HCT116 (cell line): Measurements from ENCODE around the gene NOTUM. TPM values are rescaled to one million over a fixed set of nuclear protein-coding genes. Genes with fewer than 3 reads are reported as not detected.

ENCODE experiments used
- ATAC-seq: fragments of 200-7000 bp; cut with Tn5 transposase; 2 replicates; pipeline ENCODE4 v1.9.1; 2020; ENCODE audit warnings: mild to moderate bottlenecking, moderate library complexity
- BruUV-seq: library from RNA; stranded (reverse); fragments of 400-500 nt; replicated peaks from 2 replicates; lab custom pipeline; 2021; lab: Mats Ljungman, UMichigan
- CTCF ChIA-PET: fragments of 300-600 bp; sonication (Branson Sonifier 250); formaldehyde crosslinking; loops from one replicate; lab custom pipeline; 2021; ENCODE audit warnings: antibody characterized with exemption; lab: Charles Lee
- POLR2A ChIA-PET: fragments of 300-600, 350-600 bp; sonication (Branson Sonifier 250); formaldehyde crosslinking; loops from one replicate; lab custom pipeline; 2021; ENCODE audit warnings: antibody characterized with exemption; lab: Charles Lee
- RAD21 ChIA-PET, 2 experiments: fragments of 300-600 bp; sonication (Branson Sonifier 250); formaldehyde crosslinking; loops; one replicate each; lab custom pipeline; 2023; ENCODE audit warnings: low total read pairs in 2 of 2; ENCODE audit not compliant: uncharacterized antibody in 2 of 2, unreplicated experiment in 2 of 2, low non-redundant PET in 1 of 2; lab: Charles Lee
- DNase-seq: peaks from one replicate; pipeline ENCODE4 v3.0.0-alpha.2; 2010; ENCODE audit warnings: low read depth, low spot score
- H2AFZ ChIP-seq: fragments of 200-600 bp; shearing (Covaris generic), sonication (generic); 2 replicates; pipeline ENCODE4 v1.6.1; 2017; ENCODE audit warnings: low read depth, mixed run types, mixed read lengths, antibody characterized with exemption, low read length; ENCODE audit not compliant: poor library complexity, severe bottlenecking
- H3K27ac ChIP-seq: 2 replicates; pipeline ENCODE4 v1.5.1; 2012; ENCODE audit warnings: low read depth, low read length
- H3K27me3 ChIP-seq: fragments of 200-600 bp; sonication (generic); 2 replicates; pipeline ENCODE4 v1.6.1; 2016; ENCODE audit warnings: mixed run types, low read length, mixed read lengths; ENCODE audit not compliant: insufficient read depth
- H3K36me3 ChIP-seq, 2 experiments: fragments of 200-500 bp in 1 of 2; fragments of 200-600 bp in 1 of 2; sonication (Bioruptor generic) in 1 of 2; sonication (generic) in 1 of 2; 2 replicates each; pipeline versions ENCODE4 v1.5.1 to v1.6.1; 2014 to 2016; ENCODE audit warnings: low read length in 2 of 2, inconsistent platforms in 1 of 2, mixed read lengths in 1 of 2, mixed run types in 1 of 2; ENCODE audit not compliant: insufficient read depth in 2 of 2, control insufficient read depth in 1 of 2
- H3K4me1 ChIP-seq, 2 experiments: fragments of 200-600 bp in 1 of 2; sonication (generic) in 1 of 2; 2 replicates each; pipeline versions ENCODE4 v1.5.1 to v1.6.1; 2012 to 2017; ENCODE audit warnings: low read length in 2 of 2, inconsistent platforms in 1 of 2, mild to moderate bottlenecking in 1 of 2, mixed read lengths in 1 of 2, mixed run types in 1 of 2, moderate library complexity in 1 of 2; ENCODE audit not compliant: insufficient read depth in 2 of 2, control insufficient read depth in 1 of 2
- H3K4me2 ChIP-seq: fragments of 200-600 bp; sonication (generic); 2 replicates; pipeline ENCODE4 v1.6.1; 2017; ENCODE audit warnings: mixed run types, low read length, mixed read lengths
- H3K4me3 ChIP-seq, 2 experiments: fragments of 200-600 bp in 1 of 2; sonication (generic) in 1 of 2; replicated peaks in 1 of 2; 2 replicates each; pipeline ENCODE4 v1.5.1; 2011 to 2016; ENCODE audit warnings: low read length in 2 of 2, control low read depth in 1 of 2, low read depth in 1 of 2, mild to moderate bottlenecking in 1 of 2, mixed read lengths in 1 of 2, mixed run types in 1 of 2
- H3K79me2 ChIP-seq: fragments of 200-600 bp; sonication (generic); 2 replicates; pipeline ENCODE4 v1.6.1; 2017; ENCODE audit warnings: mild to moderate bottlenecking, mixed run types, low read length, moderate library complexity, mixed read lengths; ENCODE audit not compliant: insufficient read depth
- H3K9ac ChIP-seq: fragments of 200-600 bp; sonication (generic); 2 replicates; pipeline ENCODE4 v1.6.1; 2016; ENCODE audit warnings: low read length, mixed read lengths
- H3K9me2 ChIP-seq: fragments of 200-600 bp; sonication (generic), shearing (Covaris generic); 2 replicates; pipeline ENCODE4 v1.6.1; 2017; ENCODE audit warnings: mixed run types, mild to moderate bottlenecking, moderate library complexity; ENCODE audit not compliant: insufficient read depth
- H3K9me3 ChIP-seq, 2 experiments: fragments of 200-500 bp in 1 of 2; fragments of 200-600 bp in 1 of 2; sonication (Bioruptor generic) in 1 of 2; sonication (generic) in 1 of 2; 2 replicates each; pipeline ENCODE4 v1.6.1; 2014 to 2017; ENCODE audit warnings: low read length in 2 of 2, mixed read lengths in 2 of 2, inconsistent platforms in 1 of 2, low read depth in 1 of 2, mild to moderate bottlenecking in 1 of 2, mixed run types in 1 of 2, moderate library complexity in 1 of 2; ENCODE audit not compliant: control insufficient read depth in 1 of 2, insufficient read depth in 1 of 2
- H4K20me1 ChIP-seq: fragments of 200-600 bp; sonication (generic), shearing (Covaris generic); 2 replicates; pipeline ENCODE4 v1.6.1; 2017; ENCODE audit warnings: mixed run types, mild to moderate bottlenecking, moderate library complexity; ENCODE audit not compliant: insufficient read depth
- CEBPB ChIP-seq: IDR thresholded peaks from 2 replicates; pipeline ENCODE4 v1.6.1; 2012; ENCODE audit warnings: low read depth
- ELF1 ChIP-seq: IDR thresholded peaks from 2 replicates; pipeline ENCODE4 v1.6.1; 2012; ENCODE audit warnings: low read depth, borderline replicate concordance
- JUND ChIP-seq: IDR thresholded peaks from 2 replicates; pipeline ENCODE4 v1.6.1; 2012
- POLR2A ChIP-seq: IDR thresholded peaks from 2 replicates; pipeline ENCODE4 v1.7.0; 2011; ENCODE audit warnings: borderline replicate concordance; ENCODE audit not compliant: insufficient read depth, insufficient read length; ENCODE audit errors: extremely low read depth
- REST ChIP-seq: IDR thresholded peaks from 2 replicates; pipeline ENCODE4 v1.6.1; 2012; ENCODE audit warnings: low read depth
- ZFX ChIP-seq: fragments of 450-650 bp; IDR thresholded peaks from 2 replicates; pipeline ENCODE4 v1.6.1; 2017
- intact Hi-C: fragments of 100-400 bp; cut with micrococcal nuclease; formaldehyde crosslinking; loops from 2 replicates; pipeline ENCODE4 v1.10.0; 2022
- total RNA-seq: library from RNA; stranded (reverse); gene quantifications from one replicate; pipeline ENCODE4 v1.2.1, GENCODE V29; 2021; ENCODE audit not compliant: unreplicated experiment

NOTUM gene
- total RNA-seq, 1 experiment from 2014 or later: 12.5 TPM

- Histone ChIP-seq H3K4me1 (peaks cover 11 to 20% of the 10 kb centered on the region in 2 experiments), H3K27ac (peak overlapping the region; percentile 26; the same call in 1 of the 2 replicates), H2AFZ (no peak overlapping the region), H3K27me3 (no peaks in the 10 kb centered on the region), H3K9ac (no peak overlapping the region), H3K36me3 (no peaks in the 10 kb centered on the region), H3K9me2 (no peaks in the 10 kb centered on the region), H3K9me3 (no peaks in the 10 kb centered on the region), H3K79me2 (no peaks in the 10 kb centered on the region), H3K4me3 (no peak overlapping the region), H4K20me1 (no peaks in the 10 kb centered on the region), H3K4me2 (no peak overlapping the region)
- POLR2A ChIA-PET: no interaction called here
- RAD21 ChIA-PET: interaction anchor here in 1 of 2 experiments (2.4 kb wide), 1 partner anchor 60 kb away, joined by 50 read pairs; the partner anchor contains the start of genes CENPX and LRRC45
- DNase-seq: no peak
- intact Hi-C loops: no loop called here
- TF ChIP-seq REST (no peak), ZFX (no peak), CEBPB (no peak), ELF1 (no peak), POLR2A (no peak), JUND (no peak)
- BruUV-seq: no TSS peak
- CTCF ChIA-PET: interaction anchor here (1.4 to 3.1 kb wide), 5 partner anchors 17 to 61 kb away, joined by 3 to 151 read pairs (median 7); partner anchors contain the start of genes CENPX and LRRC45
- ATAC-seq: no peak; the same call in 1 of the 2 replicates
Observed at GRCh38 chr17:81961521-81962498, 823 bp upstream of the NOTUM start.
